KOPT-K1 (cell line): Measurements from ENCODE around the gene P2RX3.
"Not testable (repeated sequence)": the region's sequence is repeated elsewhere in the genome, so short reads cannot be mapped to it uniquely, and the experiment has no call there.

Source experiments
- H3K27ac ChIP-seq: fragments of 200-600 bp; sonication (generic); 2 replicates; pipeline ENCODE4 v1.5.1; 2016; ENCODE audit warnings: antibody characterized with exemption, mild to moderate bottlenecking, low read depth, low read length; ENCODE audit not compliant: poor library complexity, severe bottlenecking
- H3K36me3 ChIP-seq: fragments of 200-600 bp; sonication (generic); 2 replicates; pipeline ENCODE4 v1.5.1; 2017; ENCODE audit warnings: antibody characterized with exemption, mild to moderate bottlenecking, low read length, moderate library complexity; ENCODE audit not compliant: insufficient read depth
- H3K9me3 ChIP-seq: fragments of 200-600 bp; sonication (generic); 2 replicates; pipeline ENCODE4 v1.5.1; 2017; ENCODE audit warnings: antibody characterized with exemption, low read length, mild to moderate bottlenecking; ENCODE audit not compliant: insufficient read depth, poor library complexity, severe bottlenecking

P2RX3 gene

GRCh38 chr11:57399972-57400578, 61.9 kb downstream of the P2RX3 start:
- Histone ChIP-seq H3K27ac (no peak overlapping the region), H3K36me3 (peaks cover 4% of the 10 kb centered on the region), H3K9me3 (no peaks in the 10 kb centered on the region)

GRCh38 chr11:57402188-57403002, 64.2 kb downstream of the P2RX3 start:
- Histone ChIP-seq H3K27ac (no peak overlapping the region), H3K36me3 (peaks cover 28% of the 10 kb centered on the region), H3K9me3 (no peaks in the 10 kb centered on the region)

- H3K27ac ChIP-seq, H3K9me3 ChIP-seq: not testable (repeated sequence)
- H3K36me3 ChIP-seq: peaks cover 36% of the 10 kb centered on the region
Observed at GRCh38 chr11:57403003-57403801, 65.0 kb downstream of the P2RX3 start.

GRCh38 chr11:57403802-57404147, 65.6 kb downstream of the P2RX3 start:
- Histone ChIP-seq H3K9me3 (no peaks in the 10 kb centered on the region), H3K36me3 (peaks cover 41% of the 10 kb centered on the region), H3K27ac (no peak overlapping the region)

- H3K9me3 ChIP-seq: no peaks in the 10 kb centered on the region
- peaks cover 57% of the 10 kb centered on the region for H3K36me3 ChIP-seq
- no peak overlapping the region for H3K27ac ChIP-seq
Observed at GRCh38 chr11:57405271-57405860, 67.2 kb downstream of the P2RX3 start.

- Histone ChIP-seq H3K9me3 (no peaks in the 10 kb centered on the region), H3K36me3 (peaks cover 68% of the 10 kb centered on the region), H3K27ac (no peak overlapping the region)
Observed at GRCh38 chr11:57406337-57406904, 68.3 kb downstream of the P2RX3 start.

GRCh38 chr11:57407010-57407920, 69.1 kb downstream of the P2RX3 start:
- Histone ChIP-seq H3K27ac (no peak overlapping the region), H3K36me3 (peaks cover 76% of the 10 kb centered on the region), H3K9me3 (no peaks in the 10 kb centered on the region)

- Histone ChIP-seq H3K36me3 (peaks cover 84% of the 10 kb centered on the region), H3K9me3 (no peaks in the 10 kb centered on the region), H3K27ac (no peak overlapping the region)
Observed at GRCh38 chr11:57407941-57408475, 69.9 kb downstream of the P2RX3 start.

- H3K9me3 ChIP-seq: no peaks in the 10 kb centered on the region
- no peak overlapping the region for H3K27ac ChIP-seq
- peaks cover 91% of the 10 kb centered on the region for H3K36me3 ChIP-seq
Observed at GRCh38 chr11:57408771-57409170, 70.6 kb downstream of the P2RX3 start.

GRCh38 chr11:57409321-57410100, 71.4 kb downstream of the P2RX3 start:
- H3K27ac ChIP-seq: no peak overlapping the region
- H3K36me3 ChIP-seq: peaks cover 99% of the 10 kb centered on the region
- no peaks in the 10 kb centered on the region for H3K9me3 ChIP-seq

GRCh38 chr11:57410287-57410686, 72.1 kb downstream of the P2RX3 start:
- H3K9me3 ChIP-seq: no peaks in the 10 kb centered on the region
- H3K36me3 ChIP-seq: peaks cover 100% of the 10 kb centered on the region

GRCh38 chr11:57413681-57414080, 75.5 kb downstream of the P2RX3 start:
- Histone ChIP-seq H3K27ac (no peak overlapping the region), H3K36me3 (peaks cover 100% of the 10 kb centered on the region), H3K9me3 (no peaks in the 10 kb centered on the region)

More at GRCh38 chr11:57410287-57410686, 72.1 kb downstream of the P2RX3 start:
- no peak overlapping the region for H3K27ac ChIP-seq

GRCh38 chr11:57414612-57415212, 76.6 kb downstream of the P2RX3 start:
- peaks cover 100% of the 10 kb centered on the region for H3K36me3 ChIP-seq

More at GRCh38 chr11:57414612-57415212, 76.6 kb downstream of the P2RX3 start:
- Histone ChIP-seq H3K27ac (no peak overlapping the region), H3K9me3 (no peaks in the 10 kb centered on the region)
